ENCODE data around the gene GAS1.

The GAS1 gene

GRCh38 chr9:86962692-86963091 lies 15.4 kb upstream of the GAS1 start:
- no peak for DNase-seq

DNA sequence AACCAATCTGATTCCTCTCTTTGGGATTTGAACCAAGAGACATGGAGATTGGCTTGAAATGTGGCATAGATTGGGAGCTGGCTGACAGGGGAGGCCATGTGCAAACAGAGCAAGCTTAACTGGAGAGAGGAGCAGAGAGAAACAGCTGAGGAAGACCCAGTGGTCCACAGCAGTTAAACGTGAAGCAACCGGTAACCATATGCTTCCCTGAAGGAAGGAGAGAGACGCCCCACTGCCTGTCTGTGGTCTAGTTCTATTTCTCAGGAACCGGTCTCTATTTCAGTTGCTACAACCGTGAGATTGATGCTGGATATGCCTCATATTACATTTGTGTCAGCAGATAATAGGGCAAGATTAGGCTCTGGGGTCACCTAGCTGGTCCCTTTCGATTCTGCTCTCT lies 13.6 kb upstream of the GAS1 start:
- no peak for DNase-seq

DNA sequence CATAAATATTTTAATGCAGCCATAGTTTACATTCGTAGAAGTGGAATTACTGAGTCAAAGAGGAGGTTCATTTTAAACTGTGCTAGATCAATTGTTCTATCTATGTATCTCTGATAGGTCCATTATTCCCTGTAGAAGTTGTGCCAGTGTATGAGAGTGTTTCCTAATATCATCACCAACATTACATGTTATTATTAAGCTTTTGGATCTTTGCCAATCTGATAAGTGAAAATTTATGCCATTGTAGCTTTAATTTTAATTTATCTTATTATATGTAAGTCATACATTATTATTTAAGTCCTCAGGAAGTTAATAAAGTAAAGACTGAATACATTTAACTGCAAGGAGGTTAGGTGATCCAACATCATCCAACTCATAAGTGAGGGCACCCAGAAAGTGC lies 10.9 kb upstream of the GAS1 start:
- DNase-seq, result no peak

- DNase-seq, result no peak
Measured at GRCh38 chr9:86955561-86955960, 8.3 kb upstream of the GAS1 start.

DNA sequence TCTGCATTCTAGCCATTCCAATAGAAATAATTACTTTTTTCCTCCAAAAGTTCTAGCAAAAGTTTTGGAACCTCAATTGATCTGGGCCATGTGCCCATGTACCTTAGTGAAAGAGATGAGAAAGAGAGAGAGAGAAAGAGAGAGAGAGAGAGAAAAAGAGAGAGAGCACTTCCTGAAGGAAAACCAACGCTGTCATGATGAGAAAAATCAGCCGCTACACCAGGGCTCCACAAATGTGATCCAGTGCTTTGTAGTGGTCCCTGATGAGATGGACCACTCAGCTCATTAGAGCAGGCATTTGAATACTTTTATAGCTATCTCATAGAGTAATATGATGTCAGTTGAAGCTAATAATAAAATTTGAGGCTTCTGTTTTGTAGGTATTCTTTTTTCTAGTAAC lies 7.7 kb upstream of the GAS1 start:
- DNase-seq, result no peak

- no peak for DNase-seq
Measured at GRCh38 chr9:86953181-86953580, 5.9 kb upstream of the GAS1 start.

GRCh38 chr9:86948074-86948929 lies 996 bp upstream of the GAS1 start:
- DNase-seq, result peak; percentile 59 to 64

- DNase-seq, result peak; percentile 59 to 70
Measured at GRCh38 chr9:86946201-86947145, 833 bp downstream of the GAS1 start.

DNA sequence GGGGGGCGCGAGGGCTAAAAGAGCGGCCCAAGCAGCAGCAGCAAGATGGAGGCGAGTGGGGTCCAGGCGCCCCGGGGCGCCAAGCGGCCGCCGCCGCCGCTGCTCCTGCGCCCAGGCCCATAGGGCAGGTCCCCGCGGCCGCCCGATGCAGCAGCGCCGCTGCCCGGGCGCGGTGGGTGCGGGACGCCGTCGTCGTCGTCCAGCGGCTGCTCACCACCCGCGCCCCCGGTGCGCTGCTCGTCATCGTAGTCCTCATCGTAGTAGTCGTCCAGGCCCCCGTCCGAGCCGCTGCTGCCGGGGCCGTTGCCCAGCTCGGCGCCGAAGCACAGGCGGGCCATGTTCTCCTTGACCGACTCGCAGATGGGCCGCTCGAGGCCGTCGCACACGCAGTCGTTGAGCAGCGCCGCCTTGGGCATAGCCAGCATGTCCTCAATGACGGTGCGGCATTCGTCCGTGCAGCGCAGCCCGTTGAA lies 1.5 kb downstream of the GAS1 start:
- DNase-seq, result peak in 1 of 2 donors; percentile 19

DNA sequence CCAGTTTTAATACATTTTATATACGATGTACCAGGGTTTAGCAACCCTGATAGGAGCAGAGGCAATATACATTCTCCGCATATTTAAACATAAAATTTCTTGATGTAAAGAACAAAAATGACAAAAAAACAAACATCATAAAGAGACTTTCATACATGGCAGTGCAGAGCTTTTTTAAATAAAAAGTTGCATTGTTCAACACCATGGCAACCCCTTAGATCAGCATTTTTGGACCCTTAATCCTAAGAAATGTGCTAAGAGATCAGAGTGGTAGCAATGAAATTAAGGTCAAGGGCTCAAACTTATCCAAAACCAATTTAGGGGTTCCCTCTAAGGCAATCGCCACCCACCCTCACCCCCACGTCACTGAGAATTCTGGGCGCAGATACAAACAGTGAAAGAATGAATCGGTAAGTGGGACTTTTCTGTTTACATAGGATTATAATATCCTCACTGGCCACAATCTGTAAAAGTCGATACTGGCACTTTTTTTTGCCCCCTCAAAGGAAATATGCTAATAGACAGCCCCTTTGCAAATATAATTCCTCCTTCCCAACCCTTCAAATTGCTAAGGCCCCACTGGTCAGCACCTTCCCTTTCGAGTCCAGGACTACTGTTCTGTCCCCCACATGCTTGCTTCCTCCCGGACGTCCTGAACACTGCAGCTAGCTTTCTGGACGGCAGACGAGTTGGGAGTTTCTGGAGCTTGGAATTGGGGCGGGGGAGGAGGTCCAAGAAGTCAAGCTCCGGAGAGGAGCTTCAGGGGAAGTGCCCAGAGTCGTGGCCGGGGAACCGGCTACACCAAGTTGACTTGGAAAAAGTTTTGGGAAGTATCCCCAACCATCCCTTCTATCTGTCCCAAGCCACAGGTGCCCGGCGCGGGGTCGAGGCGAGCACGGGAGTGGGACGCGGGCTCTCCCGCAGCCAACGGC lies 2.2 kb downstream of the GAS1 start:
- no peak for DNase-seq

GRCh38 chr9:86943201-86944113 lies 3.8 kb downstream of the GAS1 start:
- no peak for DNase-seq

DNA sequence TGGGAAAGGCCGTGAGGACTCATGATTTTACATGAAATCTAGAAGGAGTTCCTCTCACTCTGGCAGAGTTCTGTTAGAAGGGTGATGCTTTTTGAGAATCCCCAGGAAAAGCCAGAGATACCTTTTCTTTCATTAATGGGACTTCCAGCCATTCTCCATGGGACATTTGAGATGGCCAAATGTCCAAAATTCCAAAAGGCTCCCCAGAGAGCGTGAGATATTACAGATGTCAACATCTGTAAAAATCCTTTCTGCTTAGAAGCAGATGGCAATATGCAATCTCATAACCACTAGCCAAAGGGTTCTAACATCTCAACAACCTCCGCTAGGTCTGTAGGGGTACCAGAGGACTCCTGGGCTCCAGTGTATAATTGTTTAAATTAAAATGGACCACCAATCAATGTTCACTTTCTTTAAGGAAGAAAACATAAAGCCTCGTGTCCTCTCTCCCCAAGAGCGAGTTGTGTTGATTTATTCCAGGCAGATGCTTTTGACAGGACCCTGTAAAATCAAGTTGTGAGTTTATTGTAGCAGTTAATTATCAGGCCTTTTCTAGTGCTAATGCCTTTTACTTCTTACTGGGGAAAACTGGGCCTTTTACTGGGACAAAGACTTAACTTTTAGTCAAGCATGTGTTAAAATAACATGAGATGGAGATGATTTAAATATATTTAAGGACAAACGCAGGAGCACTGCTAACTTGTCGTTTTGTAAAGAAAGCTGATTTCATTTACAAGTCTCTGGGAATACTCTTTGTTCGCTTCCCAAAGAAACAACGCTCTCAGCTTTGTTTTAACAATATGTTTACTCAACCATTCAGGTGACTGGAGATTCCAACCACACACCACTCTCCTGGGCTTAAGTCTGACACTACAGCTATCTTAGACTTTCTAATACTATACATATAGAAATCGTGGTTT lies 4.8 kb downstream of the GAS1 start:
- no peak for DNase-seq

GRCh38 chr9:86941197-86941596 lies 6.1 kb downstream of the GAS1 start:
- DNase-seq, result no peak

GRCh38 chr9:86940774-86941173 lies 6.5 kb downstream of the GAS1 start:
- no peak for DNase-seq

GRCh38 chr9:86939891-86940290 lies 7.4 kb downstream of the GAS1 start:
- DNase-seq, result no peak

DNA sequence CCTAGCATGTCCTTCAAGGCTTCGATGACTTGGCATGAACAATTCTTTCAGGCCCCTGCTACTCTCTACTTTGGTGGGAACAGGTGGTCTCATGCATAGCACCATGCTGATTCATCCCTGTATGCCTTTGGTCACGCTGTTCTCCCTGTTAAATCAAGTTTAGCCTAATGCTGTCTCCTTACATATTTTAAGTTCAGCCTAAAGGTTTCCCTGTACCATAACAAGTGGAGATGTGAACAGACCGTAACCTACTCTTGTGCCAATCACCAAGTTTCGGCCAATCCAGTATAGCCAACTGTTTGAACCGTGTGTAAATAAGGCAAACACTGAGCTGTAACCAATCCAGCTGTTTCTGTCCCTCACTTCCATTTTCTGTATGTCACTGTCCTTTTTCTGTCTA lies 8.0 kb downstream of the GAS1 start:
- DNase-seq, result no peak

GRCh38 chr9:86938780-86939179 lies 8.5 kb downstream of the GAS1 start:
- no peak for DNase-seq

DNA sequence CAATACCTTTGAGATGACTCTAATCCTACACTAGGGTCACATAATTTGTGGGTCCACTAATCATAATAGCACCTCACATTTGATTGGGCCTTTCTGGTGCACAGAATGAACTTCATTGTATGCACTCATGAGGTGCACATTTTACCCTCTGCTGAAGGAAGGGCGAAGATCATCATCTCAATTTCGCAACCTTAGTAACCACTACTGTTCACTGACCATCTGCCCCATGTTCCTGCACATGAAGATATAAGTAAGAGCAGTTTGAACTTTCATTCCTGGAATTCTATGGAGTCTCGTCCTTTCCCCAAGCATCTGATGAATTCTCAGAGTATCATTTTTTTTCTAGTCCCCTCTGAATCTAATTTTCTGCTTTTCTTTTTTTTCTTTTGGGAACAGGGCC lies 21.2 kb downstream of the GAS1 start:
- no peak for DNase-seq

- no peak for DNase-seq
Measured at GRCh38 chr9:86925686-86926085, 21.6 kb downstream of the GAS1 start.

- no peak for DNase-seq
Measured at GRCh38 chr9:86924206-86924605, 23.1 kb downstream of the GAS1 start.
